A549 (cell line): ENCODE results near the gene LZTFL1. TPM values are rescaled to one million over a fixed set of nuclear protein-coding genes. Genes with fewer than 3 reads are reported as not detected.

Source experiments
- ATAC-seq, 2 experiments: fragments of 200-7000 bp in 1 of 2; fragments of >200 bp in 1 of 2; cut with Nextera tagmentation in 1 of 2; cut with Tn5 transposase in 1 of 2; 3 replicates each; pipeline versions ENCODE4 v1.8.0 to v1.9.1; 2018 to 2020; ENCODE audit warnings: mild to moderate bottlenecking in 1 of 2, moderate library complexity in 1 of 2
- CTCF ChIA-PET: fragments of 300-600 bp; sonication (Branson Sonifier 250); formaldehyde crosslinking; extraction: SDS; loops from one replicate; lab custom pipeline; 2021; ENCODE audit warnings: antibody characterized with exemption, inconsistent platforms; lab: Yijun Ruan, JAX
- POLR2A ChIA-PET: fragments of 350-600 bp; formaldehyde crosslinking; extraction: SDS; loops from one replicate; lab custom pipeline; 2021; ENCODE audit warnings: antibody characterized with exemption, inconsistent platforms; lab: Yijun Ruan, JAX
- DNase-seq, 2 experiments: peaks; one replicate each; pipeline versions ENCODE4 v3.0.0 to v3.0.0-alpha.2; 2011 to 2016; ENCODE audit warnings: low read depth in 1 of 2, low spot score in 1 of 2
- FAIRE-seq: peaks from 2 replicates; lab custom pipeline; 2011; peaks lifted over from hg19 to GRCh38; lab: Jason Lieb, UNC
- H3K27ac ChIP-seq, 2 experiments: fragments of >200 bp; sonication (Bioruptor Twin); formaldehyde crosslinking; 3 replicates each; pipeline ENCODE4 v1.5.1; 2016 to 2017
- H3K4me1 ChIP-seq: fragments of >200 bp; sonication (Bioruptor Twin); formaldehyde crosslinking; 3 replicates; pipeline ENCODE4 v1.6.1; 2016
- H3K4me2 ChIP-seq: fragments of >200 bp; sonication (Bioruptor Twin); formaldehyde crosslinking; 3 replicates; pipeline ENCODE4 v1.6.1; 2016
- H3K4me3 ChIP-seq: fragments of >200 bp; sonication (Bioruptor Twin); formaldehyde crosslinking; 3 replicates; pipeline ENCODE4 v1.5.1; 2016
- H3K9me3 ChIP-seq: fragments of >200 bp; sonication (Bioruptor Twin); formaldehyde crosslinking; 3 replicates; pipeline ENCODE4 v1.6.1; 2016
- CBX8 ChIP-seq: fragments of 200-600 bp; sonication (generic); IDR thresholded peaks from 2 replicates; pipeline ENCODE4 v1.6.1; 2016
- CHD2 ChIP-seq: fragments of 150-350 bp; IDR thresholded peaks from 2 replicates; pipeline ENCODE4 v1.6.1; 2014; ENCODE audit warnings: low read length; ENCODE audit not compliant: partially characterized antibody
- CHD4 ChIP-seq: fragments of 200-600 bp; sonication (generic); IDR thresholded peaks from 2 replicates; pipeline ENCODE4 v1.6.1; 2016; ENCODE audit warnings: antibody characterized with exemption, mild to moderate bottlenecking, borderline replicate concordance
- EHMT2 ChIP-seq: fragments of 200-600 bp; sonication (generic); IDR thresholded peaks from 2 replicates; pipeline ENCODE4 v1.6.1; 2016; ENCODE audit warnings: antibody characterized with exemption, low read depth, mild to moderate bottlenecking, moderate library complexity
- ELK1 ChIP-seq: fragments of 150-350 bp; IDR thresholded peaks from 2 replicates; pipeline ENCODE4 v1.6.1; 2014; ENCODE audit warnings: low read depth, mild to moderate bottlenecking, low read length
- GATA3 ChIP-seq: IDR thresholded peaks from 2 replicates; pipeline ENCODE4 v1.6.1; 2012; ENCODE audit warnings: borderline replicate concordance
- JUN ChIP-seq, 2 experiments: fragments of >200 bp; sonication (Bioruptor Twin); formaldehyde crosslinking; IDR thresholded peaks; 2 replicates in 1 of 2; 3 replicates in 1 of 2; pipeline ENCODE4 v1.6.1; 2016 to 2017
- KDM1A ChIP-seq: fragments of 200-600 bp; sonication (generic); IDR thresholded peaks from 2 replicates; pipeline ENCODE4 v1.6.1; 2016; ENCODE audit warnings: low read depth, mild to moderate bottlenecking
- MAX ChIP-seq: IDR thresholded peaks from 2 replicates; pipeline ENCODE4 v1.6.1; 2012
- MYC ChIP-seq: IDR thresholded peaks from 2 replicates; pipeline ENCODE4 v1.6.1; 2012; ENCODE audit warnings: mild to moderate bottlenecking, inconsistent platforms, low read length, improper control_type of control experiment, borderline replicate concordance
- PHF8 ChIP-seq: fragments of 200-600 bp; sonication (generic); IDR thresholded peaks from 2 replicates; pipeline ENCODE4 v1.6.1; 2016; ENCODE audit warnings: low read depth, mild to moderate bottlenecking, antibody characterized with exemption, moderate library complexity, borderline replicate concordance
- RAD21 ChIP-seq, 2 experiments: fragments of >200 bp in 1 of 2; sonication (Bioruptor Twin) in 1 of 2; formaldehyde crosslinking in 1 of 2; IDR thresholded peaks in 1 of 2; conservative IDR thresholded peaks in 1 of 2; 2 replicates in 1 of 2; 3 replicates in 1 of 2; pipeline ENCODE4 v1.6.1; 2012 to 2018; ENCODE audit warnings: inconsistent platforms in 1 of 2
- RARB ChIP-seq: fragments of 250-450 bp; sonication (Bioruptor Pico); IDR thresholded peaks from 2 replicates; pipeline ENCODE4 v1.8.0; 2021; ENCODE audit warnings: mild to moderate bottlenecking, moderate library complexity
- RFX5 ChIP-seq: fragments of 450-650 bp; IDR thresholded peaks from 2 replicates; pipeline ENCODE4 v1.7.1; 2014; ENCODE audit warnings: antibody characterized with exemption, mild to moderate bottlenecking, moderate library complexity
- SMC3 ChIP-seq: fragments of >200 bp; sonication (Bioruptor Twin); formaldehyde crosslinking; IDR thresholded peaks from 3 replicates; pipeline ENCODE4 v1.6.1; 2018; ENCODE audit warnings: inconsistent platforms
- SREBF2 ChIP-seq: fragments of 450-650 bp; IDR thresholded peaks from 2 replicates; pipeline ENCODE4 v1.6.1; 2014; ENCODE audit warnings: mild to moderate bottlenecking, moderate library complexity
- TFCP2L1 ChIP-seq: fragments of 250-450 bp; sonication (Bioruptor Pico); IDR thresholded peaks from 2 replicates; pipeline ENCODE4 v1.5.0; 2021; ENCODE audit warnings: mild to moderate bottlenecking
- TP53 ChIP-seq: fragments of 250-450 bp; sonication (Bioruptor Pico); IDR thresholded peaks from 2 replicates; pipeline ENCODE4 v1.5.0; 2021; ENCODE audit warnings: mild to moderate bottlenecking, moderate library complexity
- WGBS: methylation state at CpG from one replicate; pipeline ENCODE4 v1.1.6; 2017; ENCODE audit errors: missing lambda C conversion rate; 5-methylcytosine and 5-hydroxymethylcytosine counted together
- polyA plus RNA-seq, 4 experiments: library from polyadenylated mRNA; depleted of rRNA in 3 of 4; stranded (reverse); fragments of >200 nt; fragmentation: RNase III in 1 of 4; extraction: RNeasy Plus Mini Kit Qiagen cat#74134 plus additional on column Dnase treatment in 1 of 4; gene quantifications; 2 replicates in 3 of 4; 3 replicates in 1 of 4; pipeline ENCODE4 v1.2.3, GENCODE V29; 2011 to 2017
- TF ChIP-seq, protein P1 (sequence below): fragments of 250-450 bp; sonication (Bioruptor Pico); IDR thresholded peaks from 2 replicates; pipeline ENCODE4 v1.5.0; 2021; ENCODE audit warnings: mild to moderate bottlenecking, moderate library complexity, borderline replicate concordance
- TF ChIP-seq, protein P2 (sequence below): fragments of >200 bp; sonication (Bioruptor Twin); formaldehyde crosslinking; IDR thresholded peaks from 3 replicates; pipeline ENCODE4 v1.5.1; 2016

Gene LZTFL1
- polyA plus RNA-seq, 2 of the 4 experiments (the other 2 are of a cell fraction): 10.8 to 25.0 TPM

DNA sequence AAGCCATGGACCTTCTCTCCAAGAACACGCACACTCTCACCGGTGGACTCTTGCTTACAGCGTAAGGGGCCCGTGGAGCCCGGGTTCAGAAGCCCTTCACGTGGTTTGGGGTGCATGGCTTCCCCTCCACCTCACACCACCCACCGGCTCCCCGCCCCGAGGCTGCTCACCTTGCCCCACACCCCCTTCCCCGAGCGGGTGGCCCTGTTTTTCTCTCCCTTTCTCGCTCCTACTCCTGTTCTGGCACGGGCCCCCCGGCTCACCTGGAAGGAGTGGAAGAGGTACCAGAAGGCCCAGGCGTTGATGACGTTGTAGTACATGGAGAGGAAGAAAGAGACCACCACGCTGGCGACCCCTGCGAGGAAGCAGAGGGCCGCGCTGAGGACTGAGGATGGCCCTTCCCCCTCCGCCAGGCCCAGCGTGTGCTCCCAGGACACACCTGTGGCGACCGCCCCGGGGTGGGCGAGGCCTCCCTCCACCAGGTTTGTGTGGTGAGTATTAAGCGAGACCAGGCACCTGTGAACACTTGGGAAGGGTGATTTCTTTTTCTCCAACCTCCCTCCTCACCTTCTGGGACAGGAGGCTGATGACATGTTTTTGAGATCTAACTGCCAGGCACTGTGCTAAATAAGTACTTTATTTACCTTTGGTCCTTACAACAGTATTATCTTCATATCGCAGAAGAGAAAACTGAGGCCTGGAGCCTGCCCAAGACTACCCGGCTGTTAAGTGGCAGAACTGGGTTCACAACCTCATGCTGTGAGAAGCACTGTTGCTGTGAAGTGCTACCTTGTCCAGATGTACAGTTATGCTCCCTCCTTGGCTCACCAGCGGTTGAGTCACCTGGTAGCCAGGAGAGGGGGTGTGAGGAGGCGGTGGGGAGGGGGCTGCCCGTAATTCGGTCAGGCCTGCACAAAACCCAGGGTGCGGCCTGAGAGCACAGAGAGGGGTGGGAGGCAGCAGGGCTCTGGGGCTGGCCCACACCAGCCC, 61.9 kb downstream of the LZTFL1 start:
- Histone ChIP-seq H3K4me3 (no peak overlapping the region), H3K27ac (no peak overlapping the region), H3K4me1 (no peaks in the 10 kb centered on the region), H3K4me2 (no peak overlapping the region), H3K9me3 (no peaks in the 10 kb centered on the region)
- 64% methylated on average over 27 of the region's 35 CpGs for WGBS
- TF ChIP-seq PHF8 (no peak), CHD4 (no peak), KDM1A (no peak), ELK1 (no peak), JUN (IDR thresholded peaks at IDR 0.05) (no peak), RARB (CRISPR knock-in tag) (no peak), TP53 (no peak), CHD2 (no peak), SREBF2 (no peak), CBX8 (no peak)
- DNase-seq (no peak), FAIRE-seq (no peak), ATAC-seq (no peak)
- ChIA-PET CTCF (no interaction called here), POLR2A (no interaction called here)

GRCh38 chr3:45778761-45779201, 63.1 kb downstream of the LZTFL1 start:
- H3K27ac ChIP-seq: no peak overlapping the region
- H3K4me2 ChIP-seq: no peak overlapping the region
- DNase-seq: no peak
- TF ChIP-seq MYC (no peak), SMC3 (no peak), CBX8 (no peak), TP53 (no peak), EHMT2 (no peak), TFCP2L1 (CRISPR knock-in tag) (no peak), GATA3 (no peak), CHD2 (no peak), CHD4 (no peak), RAD21 (conservative IDR thresholded peaks at IDR 0.05 in 1 of 2, IDR thresholded peaks at IDR 0.05 in 1 of 2) (no peak), MAX (no peak), RFX5 (no peak)
- TF ChIP-seq, protein P1, sequence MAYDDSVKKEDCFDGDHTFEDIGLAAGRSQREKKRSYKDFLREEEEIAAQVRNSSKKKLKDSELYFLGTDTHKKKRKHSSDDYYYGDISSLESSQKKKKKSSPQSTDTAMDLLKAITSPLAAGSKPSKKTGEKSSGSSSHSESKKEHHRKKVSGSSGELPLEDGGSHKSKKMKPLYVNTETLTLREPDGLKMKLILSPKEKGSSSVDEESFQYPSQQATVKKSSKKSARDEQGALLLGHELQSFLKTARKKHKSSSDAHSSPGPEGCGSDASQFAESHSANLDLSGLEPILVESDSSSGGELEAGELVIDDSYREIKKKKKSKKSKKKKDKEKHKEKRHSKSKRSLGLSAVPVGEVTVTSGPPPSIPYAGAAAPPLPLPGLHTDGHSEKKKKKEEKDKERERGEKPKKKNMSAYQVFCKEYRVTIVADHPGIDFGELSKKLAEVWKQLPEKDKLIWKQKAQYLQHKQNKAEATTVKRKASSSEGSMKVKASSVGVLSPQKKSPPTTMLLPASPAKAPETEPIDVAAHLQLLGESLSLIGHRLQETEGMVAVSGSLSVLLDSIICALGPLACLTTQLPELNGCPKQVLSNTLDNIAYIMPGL (CRISPR knock-in tag): no peak
- TF ChIP-seq, protein P2, sequence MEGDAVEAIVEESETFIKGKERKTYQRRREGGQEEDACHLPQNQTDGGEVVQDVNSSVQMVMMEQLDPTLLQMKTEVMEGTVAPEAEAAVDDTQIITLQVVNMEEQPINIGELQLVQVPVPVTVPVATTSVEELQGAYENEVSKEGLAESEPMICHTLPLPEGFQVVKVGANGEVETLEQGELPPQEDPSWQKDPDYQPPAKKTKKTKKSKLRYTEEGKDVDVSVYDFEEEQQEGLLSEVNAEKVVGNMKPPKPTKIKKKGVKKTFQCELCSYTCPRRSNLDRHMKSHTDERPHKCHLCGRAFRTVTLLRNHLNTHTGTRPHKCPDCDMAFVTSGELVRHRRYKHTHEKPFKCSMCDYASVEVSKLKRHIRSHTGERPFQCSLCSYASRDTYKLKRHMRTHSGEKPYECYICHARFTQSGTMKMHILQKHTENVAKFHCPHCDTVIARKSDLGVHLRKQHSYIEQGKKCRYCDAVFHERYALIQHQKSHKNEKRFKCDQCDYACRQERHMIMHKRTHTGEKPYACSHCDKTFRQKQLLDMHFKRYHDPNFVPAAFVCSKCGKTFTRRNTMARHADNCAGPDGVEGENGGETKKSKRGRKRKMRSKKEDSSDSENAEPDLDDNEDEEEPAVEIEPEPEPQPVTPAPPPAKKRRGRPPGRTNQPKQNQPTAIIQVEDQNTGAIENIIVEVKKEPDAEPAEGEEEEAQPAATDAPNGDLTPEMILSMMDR: no peak
- FAIRE-seq: no peak
- H3K4me1 ChIP-seq: no peaks in the 10 kb centered on the region
- no peak for ATAC-seq
- WGBS: 55% methylated on average over 2 of the region's 3 CpGs
- H3K9me3 ChIP-seq: no peaks in the 10 kb centered on the region
- ChIA-PET POLR2A (no interaction called here), CTCF (interaction anchor here (0.6 kb wide), 1 partner anchor 146 kb away, joined by 3 read pairs; no protein-coding TSS in a partner anchor)
- H3K4me3 ChIP-seq: no peak overlapping the region
